A673 (cell line): ENCODE measurements around the gene SH3RF1. TPM values are rescaled to one million over a fixed set of nuclear protein-coding genes. Genes with fewer than 3 reads are reported as not detected.
A peak's percentile ranks its signal among the peaks of the same experiment; 100 is the strongest.

Experiments
- BruUV-seq: library from RNA; stranded (reverse); fragments of 400-500 nt; replicated peaks from 2 replicates; lab custom pipeline; 2021; lab: Mats Ljungman, UMichigan
- CTCF ChIA-PET: fragments of 300-600 bp; sonication (Branson Sonifier 250); formaldehyde crosslinking; loops from one replicate; lab custom pipeline; 2022; ENCODE audit warnings: antibody characterized with exemption; lab: Charles Lee
- POLR2A ChIA-PET: fragments of 300-600 bp; sonication (Branson Sonifier 250); formaldehyde crosslinking; loops from one replicate; lab custom pipeline; 2022; ENCODE audit warnings: antibody characterized with exemption; ENCODE audit not compliant: low non-redundant PET; lab: Charles Lee
- DNase-seq: peaks from one replicate; pipeline ENCODE4 v3.0.0-alpha.2; 2015; ENCODE audit warnings: low spot score
- H3K27ac ChIP-seq: fragments of 200-600 bp; sonication (generic); 2 replicates; pipeline ENCODE4 v1.5.1; 2016; ENCODE audit warnings: mixed run types, low read depth, mild to moderate bottlenecking, mixed read lengths, antibody characterized with exemption, low read length; ENCODE audit not compliant: poor library complexity, severe bottlenecking
- H3K27me3 ChIP-seq: fragments of 200-600 bp; sonication (generic); replicated peaks from 2 replicates; pipeline ENCODE4 v1.6.1; 2017; ENCODE audit warnings: mixed run types, low read depth, mild to moderate bottlenecking, mixed read lengths, antibody characterized with exemption, low read length; ENCODE audit not compliant: insufficient read depth, poor library complexity
- H3K36me3 ChIP-seq: fragments of 200-600 bp; sonication (generic); 2 replicates; pipeline ENCODE4 v1.6.1; 2016; ENCODE audit warnings: mixed run types, mild to moderate bottlenecking, mixed read lengths, antibody characterized with exemption, low read length; ENCODE audit not compliant: insufficient read depth, poor library complexity, severe bottlenecking
- H3K4me1 ChIP-seq: fragments of 200-600 bp; sonication (generic); 2 replicates; pipeline ENCODE4 v1.6.1; 2017; ENCODE audit warnings: mixed run types, mild to moderate bottlenecking, mixed read lengths, antibody characterized with exemption, low read length; ENCODE audit not compliant: insufficient read depth, poor library complexity, severe bottlenecking
- H3K4me3 ChIP-seq: fragments of 200-600 bp; sonication (generic); 2 replicates; pipeline ENCODE4 v1.5.1; 2016; ENCODE audit warnings: low read depth, mixed run types, mild to moderate bottlenecking, mixed read lengths, low read length; ENCODE audit not compliant: poor library complexity, severe bottlenecking
- H3K9me3 ChIP-seq: fragments of 200-600 bp; sonication (generic); 2 replicates; pipeline ENCODE4 v1.6.1; 2016; ENCODE audit warnings: mixed run types, low read depth, mild to moderate bottlenecking, mixed read lengths, antibody characterized with exemption, low read length; ENCODE audit not compliant: poor library complexity, severe bottlenecking
- CTCF ChIP-seq: fragments of 300-800, 200-600 bp; sonication (generic); conservative IDR thresholded peaks from 2 replicates; pipeline ENCODE4 v1.5.1; 2017; ENCODE audit warnings: low read depth, mild to moderate bottlenecking, antibody characterized with exemption, low read length, moderate library complexity, mixed read lengths
- EZH2 ChIP-seq: fragments of 200-600 bp; sonication (generic); IDR thresholded peaks from 2 replicates; pipeline ENCODE4 v1.6.1; 2017; ENCODE audit warnings: borderline replicate concordance, low read depth, mild to moderate bottlenecking, mixed read lengths, antibody characterized with exemption, low read length; ENCODE audit not compliant: poor library complexity, severe bottlenecking
- intact Hi-C: fragments of 100-400 bp; cut with micrococcal nuclease; formaldehyde crosslinking; loops from one replicate; pipeline ENCODE4 v1.10.0; 2022; ENCODE audit not compliant: unreplicated experiment
- total RNA-seq: library from RNA; stranded (reverse); gene quantifications from 2 replicates; pipeline ENCODE4 v1.2.3, GENCODE V29; 2021

The SH3RF1 gene
- total RNA-seq, 1 experiment from 2014 or later: 15.3 TPM

DNA sequence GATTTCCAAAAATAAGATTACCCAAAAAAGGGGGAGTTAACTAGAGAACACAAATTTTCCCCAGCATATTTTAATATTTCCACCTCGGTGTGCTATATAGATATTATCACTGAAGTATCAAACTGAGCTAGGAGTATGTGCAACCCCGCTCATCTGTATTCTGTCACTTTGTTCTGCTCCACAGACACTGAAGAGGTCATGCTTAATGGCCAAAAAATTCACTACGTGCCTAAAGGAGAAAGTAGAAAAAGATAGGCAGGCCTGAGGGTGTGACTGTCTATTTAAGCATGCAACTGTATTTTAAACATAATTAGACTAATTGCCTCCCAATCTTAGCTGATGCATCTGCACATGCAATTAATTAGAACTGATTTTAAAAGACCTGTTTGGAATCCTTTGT is 24.5 kb downstream of the SH3RF1 start:
- Histone ChIP-seq H3K36me3 (no peaks in the 10 kb centered on the region), H3K9me3 (no peaks in the 10 kb centered on the region), H3K27ac (no peak overlapping the region), H3K27me3 (no peaks in the 10 kb centered on the region), H3K4me3 (no peak overlapping the region), H3K4me1 (peaks cover 35% of the 10 kb centered on the region)
- intact Hi-C loops: no loop called here
- DNase-seq: no peak
- CTCF ChIA-PET: no interaction called here
- no peak for TF ChIP-seq CTCF
- no peak for TF ChIP-seq EZH2
- POLR2A ChIA-PET: no interaction called here
- BruUV-seq: no TSS peak

DNA sequence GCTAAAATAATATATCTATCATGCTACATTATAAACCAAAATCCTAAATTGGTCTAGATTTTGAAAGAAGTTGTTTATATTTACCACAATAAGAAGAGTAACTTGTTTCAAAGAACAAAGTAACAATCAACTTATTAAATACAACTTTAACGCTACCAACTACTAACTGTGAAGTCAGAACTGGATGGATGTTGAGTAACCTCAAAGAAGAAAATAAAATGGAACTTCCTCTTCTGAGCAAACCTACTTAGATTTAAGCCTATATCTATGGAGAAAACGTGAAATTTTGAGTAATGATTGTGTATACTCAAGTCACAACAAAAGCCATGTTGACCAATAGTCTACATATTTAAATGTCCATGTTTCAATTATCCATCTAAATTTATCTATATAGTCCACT is 25.7 kb downstream of the SH3RF1 start:
- ChIA-PET POLR2A (no interaction called here), CTCF (no interaction called here)

DNA sequence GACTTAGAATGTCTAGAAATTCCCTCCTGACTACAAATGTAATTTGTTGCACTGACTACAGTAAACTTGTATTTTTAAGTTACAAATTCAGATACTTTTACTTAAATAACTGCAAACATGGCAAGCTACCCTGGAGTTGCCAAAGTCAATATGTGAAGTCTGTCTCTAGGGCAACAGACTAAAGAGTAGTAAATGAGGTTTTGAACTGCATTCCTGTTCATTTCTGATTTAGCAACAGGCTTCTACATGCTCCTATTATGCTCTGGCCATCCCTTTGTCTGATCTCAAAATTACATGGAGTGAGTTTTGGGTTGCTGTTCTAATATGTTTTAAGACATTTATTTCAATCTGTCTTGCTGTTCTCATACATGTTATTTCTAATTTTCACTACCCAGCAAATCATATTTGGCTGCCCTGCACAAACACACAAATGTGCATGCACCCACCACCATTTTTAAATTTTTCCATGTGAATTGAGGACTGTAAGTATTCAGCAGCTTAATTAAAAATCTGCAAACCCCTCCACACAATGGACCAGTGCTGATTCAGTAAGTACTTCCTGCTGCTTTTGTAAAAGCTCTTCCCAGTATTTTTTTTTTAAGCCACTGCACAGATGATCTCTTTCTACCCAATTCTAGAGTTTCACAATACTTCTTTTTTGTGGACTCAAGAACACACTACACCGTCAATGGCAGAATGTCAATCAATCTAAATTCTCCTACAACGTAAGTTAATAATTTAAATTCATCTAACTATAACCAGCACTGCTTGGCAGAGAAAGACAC is 26.7 kb downstream of the SH3RF1 start:
- CTCF ChIA-PET: no interaction called here

More for the DNA sequence above, 25.7 kb downstream of the SH3RF1 start:
- no peak for TF ChIP-seq EZH2
- no peak for TF ChIP-seq CTCF
- H3K36me3 ChIP-seq: no peaks in the 10 kb centered on the region
- H3K4me1 ChIP-seq: peaks cover 29% of the 10 kb centered on the region
- H3K27me3 ChIP-seq: no peaks in the 10 kb centered on the region
- H3K27ac ChIP-seq: no peak overlapping the region
- no peak for DNase-seq
- BruUV-seq: no TSS peak
- H3K4me3 ChIP-seq: no peak overlapping the region
- no peaks in the 10 kb centered on the region for H3K9me3 ChIP-seq
- intact Hi-C loops: no loop called here

More for the DNA sequence above, 26.7 kb downstream of the SH3RF1 start:
- intact Hi-C loops: no loop called here
- no peaks in the 10 kb centered on the region for H3K36me3 ChIP-seq
- peaks cover 21% of the 10 kb centered on the region for H3K4me1 ChIP-seq
- H3K9me3 ChIP-seq: no peaks in the 10 kb centered on the region
- DNase-seq: peak; percentile 78
- no TSS peak for BruUV-seq
- no peak overlapping the region for H3K4me3 ChIP-seq
- H3K27ac ChIP-seq: no peak overlapping the region
- no peaks in the 10 kb centered on the region for H3K27me3 ChIP-seq
- TF ChIP-seq CTCF (no peak), EZH2 (no peak)
- POLR2A ChIA-PET: no interaction called here
